ENCODE measurements around the gene FBXO38. TPM values are rescaled to one million over a fixed set of nuclear protein-coding genes. Genes with fewer than 3 reads are reported as not detected.

The FBXO38 gene
- total and polyA plus RNA-seq, 9 of the 15 experiments (the other 6 are each of a cell fraction or from before 2014, with no cell fraction given) = 7.4 to 39.4 (median 29.3) TPM

GRCh38 chr5:148457183-148457620 is 73.4 kb downstream of the FBXO38 start (continued):
- TF ChIP-seq ZNF518B (CRISPR knock-in tag; IDR thresholded peaks at IDR 0.05) (no peak), NUFIP1 (IDR thresholded peaks at IDR 0.05; ENCODE audit: partially characterized antibody) (no peak), TRIM25 (IDR thresholded peaks at IDR 0.05; ENCODE audit: borderline replicate concordance) (no peak), ZNF512 (tag; IDR thresholded peaks at IDR 0.05) (no peak), ETV5 (CRISPR knock-in tag; IDR thresholded peaks at IDR 0.05; ENCODE audit: low read depth) (no peak), FOXJ2 (tag; IDR thresholded peaks at IDR 0.05) (no peak), CTCF (IDR thresholded peaks at IDR 0.05 in 2 of 3, conservative IDR thresholded peaks at IDR 0.05 in 1 of 3; ENCODE audit: insufficient read depth in 2 of 3, low read depth in 1 of 3, low read length in 3 of 3) (peak in 2 of 3 experiments; percentile 27 to 50; a peak in 3 of 6 replicates), MTA2 (IDR thresholded peaks at IDR 0.05; ENCODE audit: low read depth) (no peak), SUPT5H (IDR thresholded peaks at IDR 0.05) (no peak)
- TF ChIP-seq, protein P1, sequence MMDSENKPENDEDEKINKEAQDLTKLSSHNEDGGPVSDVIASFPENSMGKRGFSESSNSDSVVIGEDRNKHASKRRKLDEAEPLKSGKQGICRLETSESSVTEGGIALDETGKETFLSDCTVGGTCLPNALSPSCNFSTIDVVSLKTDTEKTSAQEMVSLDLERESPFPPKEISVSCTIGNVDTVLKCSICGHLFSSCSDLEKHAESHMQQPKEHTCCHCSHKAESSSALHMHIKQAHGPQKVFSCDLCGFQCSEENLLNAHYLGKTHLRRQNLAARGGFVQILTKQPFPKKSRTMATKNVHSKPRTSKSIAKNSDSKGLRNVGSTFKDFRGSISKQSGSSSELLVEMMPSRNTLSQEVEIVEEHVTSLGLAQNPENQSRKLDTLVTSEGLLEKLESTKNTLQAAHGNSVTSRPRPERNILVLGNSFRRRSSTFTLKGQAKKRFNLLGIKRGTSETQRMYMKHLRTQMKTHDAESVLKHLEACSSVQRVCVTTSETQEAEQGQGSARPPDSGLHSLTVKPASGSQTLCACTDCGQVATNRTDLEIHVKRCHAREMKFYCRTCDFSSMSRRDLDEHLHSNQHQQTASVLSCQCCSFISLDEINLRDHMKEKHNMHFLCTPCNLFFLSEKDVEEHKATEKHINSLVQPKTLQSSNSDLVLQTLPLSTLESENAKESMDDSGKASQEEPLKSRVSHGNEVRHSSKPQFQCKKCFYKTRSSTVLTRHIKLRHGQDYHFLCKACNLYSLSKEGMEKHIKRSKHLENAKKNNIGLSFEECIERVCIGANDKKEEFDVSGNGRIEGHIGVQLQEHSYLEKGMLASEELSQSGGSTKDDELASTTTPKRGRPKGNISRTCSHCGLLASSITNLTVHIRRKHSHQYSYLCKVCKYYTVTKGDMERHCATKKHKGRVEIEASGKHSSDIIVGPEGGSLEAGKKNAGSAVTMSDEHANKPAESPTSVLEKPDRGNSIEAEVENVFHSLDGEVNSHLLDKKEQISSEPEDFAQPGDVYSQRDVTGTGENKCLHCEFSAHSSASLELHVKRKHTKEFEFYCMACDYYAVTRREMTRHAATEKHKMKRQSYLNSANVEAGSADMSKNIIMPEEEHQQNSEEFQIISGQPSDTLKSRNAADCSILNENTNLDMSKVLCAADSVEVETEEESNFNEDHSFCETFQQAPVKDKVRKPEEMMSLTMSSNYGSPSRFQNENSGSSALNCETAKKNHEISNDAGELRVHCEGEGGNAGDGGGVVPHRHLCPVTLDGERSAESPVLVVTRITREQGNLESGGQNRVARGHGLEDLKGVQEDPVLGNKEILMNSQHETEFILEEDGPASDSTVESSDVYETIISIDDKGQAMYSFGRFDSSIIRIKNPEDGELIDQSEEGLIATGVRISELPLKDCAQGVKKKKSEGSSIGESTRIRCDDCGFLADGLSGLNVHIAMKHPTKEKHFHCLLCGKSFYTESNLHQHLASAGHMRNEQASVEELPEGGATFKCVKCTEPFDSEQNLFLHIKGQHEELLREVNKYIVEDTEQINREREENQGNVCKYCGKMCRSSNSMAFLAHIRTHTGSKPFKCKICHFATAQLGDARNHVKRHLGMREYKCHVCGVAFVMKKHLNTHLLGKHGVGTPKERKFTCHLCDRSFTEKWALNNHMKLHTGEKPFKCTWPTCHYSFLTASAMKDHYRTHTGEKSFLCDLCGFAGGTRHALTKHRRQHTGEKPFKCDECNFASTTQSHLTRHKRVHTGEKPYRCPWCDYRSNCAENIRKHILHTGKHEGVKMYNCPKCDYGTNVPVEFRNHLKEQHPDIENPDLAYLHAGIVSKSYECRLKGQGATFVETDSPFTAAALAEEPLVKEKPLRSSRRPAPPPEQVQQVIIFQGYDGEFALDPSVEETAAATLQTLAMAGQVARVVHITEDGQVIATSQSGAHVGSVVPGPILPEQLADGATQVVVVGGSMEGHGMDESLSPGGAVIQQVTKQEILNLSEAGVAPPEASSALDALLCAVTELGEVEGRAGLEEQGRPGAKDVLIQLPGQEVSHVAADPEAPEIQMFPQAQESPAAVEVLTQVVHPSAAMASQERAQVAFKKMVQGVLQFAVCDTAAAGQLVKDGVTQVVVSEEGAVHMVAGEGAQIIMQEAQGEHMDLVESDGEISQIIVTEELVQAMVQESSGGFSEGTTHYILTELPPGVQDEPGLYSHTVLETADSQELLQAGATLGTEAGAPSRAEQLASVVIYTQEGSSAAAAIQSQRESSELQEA (IDR thresholded peaks at IDR 0.05; ENCODE audit: low read depth) = no peak

Data from K562 (cell line).